H9 (cell line): Measurements from ENCODE around the gene MAD1L1. TPM values are rescaled to one million over a fixed set of nuclear protein-coding genes. Genes with fewer than 3 reads are reported as not detected.
A peak's percentile ranks its signal among the peaks of the same experiment; 100 is the strongest.

ENCODE experiments used
- DNase-seq: peaks from one replicate; pipeline ENCODE4 v3.0.0-alpha.2; 2017
- H2AFZ ChIP-seq: one replicate; pipeline ENCODE4 v1.6.1; 2013; ENCODE audit warnings: mild to moderate bottlenecking, low read length, control low read depth, moderate library complexity
- H2AK5ac ChIP-seq: 2 replicates; pipeline ENCODE4 v1.6.1; 2013; ENCODE audit warnings: low read length, control low read depth, mixed read lengths; ENCODE audit not compliant: insufficient read length
- H2BK120ac ChIP-seq: one replicate; pipeline ENCODE4 v1.6.1; 2013; ENCODE audit warnings: low read depth, mild to moderate bottlenecking, low read length, control low read depth, inconsistent platforms; ENCODE audit not compliant: poor library complexity, severe bottlenecking
- H2BK12ac ChIP-seq: 2 replicates; pipeline ENCODE4 v1.6.1; 2013; ENCODE audit warnings: low read length, control low read depth, mixed read lengths, low read depth; ENCODE audit not compliant: insufficient read length
- H2BK15ac ChIP-seq: 2 replicates; pipeline ENCODE4 v1.6.1; 2013; ENCODE audit warnings: low read depth, low read length, control low read depth
- H2BK20ac ChIP-seq: one replicate; pipeline ENCODE4 v1.6.1; 2013; ENCODE audit warnings: low read depth, mild to moderate bottlenecking, low read length, control low read depth, inconsistent platforms; ENCODE audit not compliant: poor library complexity, severe bottlenecking
- H2BK5ac ChIP-seq: 2 replicates; pipeline ENCODE4 v1.6.1; 2013; ENCODE audit warnings: low read length, control low read depth, mixed read lengths; ENCODE audit not compliant: insufficient read length
- H3K14ac ChIP-seq: 2 replicates; pipeline ENCODE4 v1.6.1; 2013; ENCODE audit warnings: low read length, control low read depth; ENCODE audit not compliant: insufficient read depth
- H3K18ac ChIP-seq: 2 replicates; pipeline ENCODE4 v1.6.1; 2013; ENCODE audit warnings: low read depth, mild to moderate bottlenecking, mixed read lengths, low read length, control low read depth; ENCODE audit not compliant: insufficient read length
- H3K23ac ChIP-seq: 2 replicates; pipeline ENCODE4 v1.6.1; 2013; ENCODE audit warnings: low read length, control low read depth, mixed read lengths, low read depth; ENCODE audit not compliant: insufficient read length
- H3K23me2 ChIP-seq: 2 replicates; pipeline ENCODE4 v1.6.1; 2013; ENCODE audit warnings: low read depth, mild to moderate bottlenecking, mixed read lengths, low read length, control low read depth; ENCODE audit not compliant: insufficient read length, poor library complexity, severe bottlenecking
- H3K27ac ChIP-seq: 2 replicates; pipeline ENCODE4 v1.5.1; 2013; ENCODE audit warnings: low read length, control low read depth, mixed read lengths, low read depth; ENCODE audit not compliant: insufficient read length
- H3K27me3 ChIP-seq: 2 replicates; pipeline ENCODE4 v1.6.1; 2013; ENCODE audit warnings: low read length, control low read depth, inconsistent platforms; ENCODE audit not compliant: insufficient read depth
- H3K4ac ChIP-seq: 2 replicates; pipeline ENCODE4 v1.6.1; 2013; ENCODE audit warnings: low read depth, mild to moderate bottlenecking, control low read depth, inconsistent platforms, low read length, moderate library complexity
- H3K4me1 ChIP-seq: 2 replicates; pipeline ENCODE4 v1.6.1; 2013; ENCODE audit warnings: low read length, control low read depth, inconsistent platforms; ENCODE audit not compliant: insufficient read depth
- H3K4me2 ChIP-seq: 2 replicates; pipeline ENCODE4 v1.6.1; 2013; ENCODE audit warnings: low read length, control low read depth, mixed read lengths; ENCODE audit not compliant: insufficient read length, insufficient read depth
- H3K56ac ChIP-seq: 2 replicates; pipeline ENCODE4 v1.6.1; 2013; ENCODE audit warnings: low read depth, mild to moderate bottlenecking, mixed read lengths, low read length, control low read depth; ENCODE audit not compliant: insufficient read length
- H3K79me1 ChIP-seq: 2 replicates; pipeline ENCODE4 v1.6.1; 2013; ENCODE audit warnings: low read depth, mild to moderate bottlenecking, moderate library complexity, low read length, control low read depth, inconsistent platforms; ENCODE audit not compliant: insufficient read depth, poor library complexity, severe bottlenecking
- H3K79me2 ChIP-seq: 2 replicates; pipeline ENCODE4 v1.6.1; 2013; ENCODE audit warnings: low read length, control low read depth, inconsistent platforms; ENCODE audit not compliant: insufficient read depth
- H3K9ac ChIP-seq: 2 replicates; pipeline ENCODE4 v1.6.1; 2013; ENCODE audit warnings: low read length, control low read depth, mixed read lengths; ENCODE audit not compliant: insufficient read length; ENCODE audit errors: extremely low read depth
- H3K9me3 ChIP-seq: one replicate; pipeline ENCODE4 v1.6.1; 2013; ENCODE audit warnings: low read depth, low read length, inconsistent platforms; ENCODE audit not compliant: control insufficient read depth
- H3T11ph ChIP-seq: one replicate; pipeline ENCODE4 v1.6.1; 2013; ENCODE audit warnings: mild to moderate bottlenecking, low read length, control low read depth, inconsistent platforms
- H4K20me1 ChIP-seq: one replicate; pipeline ENCODE4 v1.6.1; 2013; ENCODE audit not compliant: control insufficient read depth, insufficient read length, insufficient read depth
- H4K5ac ChIP-seq: 2 replicates; pipeline ENCODE4 v1.6.1; 2013; ENCODE audit warnings: low read depth, mild to moderate bottlenecking, mixed read lengths, low read length, control low read depth; ENCODE audit not compliant: insufficient read length
- H4K8ac ChIP-seq: replicated peaks from 2 replicates; pipeline ENCODE4 v1.6.1; 2013; ENCODE audit warnings: low read length, control low read depth, mixed read lengths, low read depth; ENCODE audit not compliant: insufficient read length
- H4K91ac ChIP-seq: 2 replicates; pipeline ENCODE4 v1.6.1; 2013; ENCODE audit warnings: low read depth, mild to moderate bottlenecking, moderate library complexity, mixed read lengths, low read length, control low read depth; ENCODE audit not compliant: insufficient read length
- H3K27ac Mint-ChIP-seq, 3 experiments: 2 replicates in 2 of 3; 3 replicates in 1 of 3; pipeline ENCODE4 v1.8.0; 2020 to 2021; ENCODE audit warnings: mixed read lengths in 3 of 3, mild to moderate bottlenecking in 1 of 3, moderate library complexity in 1 of 3
- H3K27me3 Mint-ChIP-seq: 2 replicates; pipeline ENCODE4 v1.8.0; 2021; ENCODE audit warnings: low read depth, mild to moderate bottlenecking, moderate library complexity, mixed read lengths
- H3K36me3 Mint-ChIP-seq, 3 experiments: 2 replicates in 2 of 3; 3 replicates in 1 of 3; pipeline ENCODE4 v1.8.0; 2020 to 2021; ENCODE audit warnings: low read depth in 3 of 3, mixed read lengths in 3 of 3; ENCODE audit not compliant: insufficient read depth in 1 of 3
- H3K4me1 Mint-ChIP-seq, 2 experiments: 2 replicates each; pipeline ENCODE4 v1.8.0; 2020; ENCODE audit warnings: mixed read lengths in 2 of 2
- H3K4me3 Mint-ChIP-seq, 2 experiments: 2 replicates in 1 of 2; 3 replicates in 1 of 2; pipeline ENCODE4 v1.8.0; 2020 to 2021; ENCODE audit warnings: mild to moderate bottlenecking in 2 of 2, mixed read lengths in 2 of 2, moderate library complexity in 1 of 2
- H3K9me3 Mint-ChIP-seq, 2 experiments: 2 replicates in 1 of 2; 3 replicates in 1 of 2; pipeline ENCODE4 v1.8.0; 2020; ENCODE audit warnings: mild to moderate bottlenecking in 2 of 2, mixed read lengths in 2 of 2, moderate library complexity in 1 of 2
- WGBS: extraction: QIAGEN DNeasy Blood & Tissue Kit; methylation state at CpG from one replicate; pipeline ENCODE4 v1.1.7; 2013; ENCODE audit warnings: missing lambda C conversion rate, low lambda C conversion rate, mixed read lengths; ENCODE audit not compliant: insufficient read length; ENCODE audit errors: extremely low coverage; 5-methylcytosine and 5-hydroxymethylcytosine counted together
- total RNA-seq: library from RNA; stranded (reverse); gene quantifications from 2 replicates; pipeline ENCODE4 v1.2.1, GENCODE V29; 2021
- TF ChIP-seq, protein P1 (sequence below): fragments of 200-600 bp; sonication (generic); conservative IDR thresholded peaks from 3 replicates; pipeline ENCODE4 v1.8.0; 2021; ENCODE audit warnings: antibody characterized with exemption, mild to moderate bottlenecking

Gene MAD1L1
- total RNA-seq, 1 experiment from 2014 or later: 39.0 TPM

DNA sequence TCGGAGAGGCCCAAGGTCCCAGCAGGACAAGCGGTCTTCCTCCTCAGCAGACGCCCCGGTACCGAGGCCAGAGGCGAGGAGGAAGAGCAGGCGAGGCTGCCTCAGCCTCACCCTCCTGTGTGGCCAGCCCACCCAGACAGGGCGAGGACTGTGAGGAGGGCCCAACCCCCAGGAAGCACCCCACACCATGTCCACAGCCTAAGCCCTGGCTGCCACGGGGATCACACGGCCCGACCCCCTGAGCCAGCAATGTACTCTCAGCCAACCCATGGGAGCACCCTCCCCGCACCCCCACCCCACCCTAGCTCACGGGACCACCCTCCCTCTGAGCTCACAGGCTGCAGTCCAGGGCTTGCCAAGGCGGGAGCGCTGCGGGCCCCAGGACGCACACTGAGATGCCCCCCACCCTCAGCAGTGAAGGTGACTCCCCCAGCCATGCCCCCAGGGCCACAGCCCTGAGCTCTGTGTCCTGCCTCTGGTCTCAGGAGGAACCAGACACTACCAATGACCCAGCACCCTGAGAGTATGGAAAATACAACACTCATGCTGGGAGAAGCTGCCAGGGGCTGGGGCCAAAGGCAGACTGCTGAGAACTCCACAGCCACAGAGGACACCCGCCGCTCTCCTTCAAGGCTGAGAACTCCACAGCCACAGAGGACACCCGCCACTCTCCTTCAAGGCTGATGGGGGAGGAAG, 93.6 kb downstream of the MAD1L1 start:
- Histone ChIP-seq H3K9ac (no peak overlapping the region), H3K27me3 (no peaks in the 10 kb centered on the region), H3K4me2 (no peak overlapping the region), H3K23me2 (no peaks in the 10 kb centered on the region), H3K18ac (no peak overlapping the region), H4K91ac (no peak overlapping the region), H3K9me3 (no peaks in the 10 kb centered on the region), H3K79me1 (no peaks in the 10 kb centered on the region), H2BK12ac (no peak overlapping the region), H3T11ph (no peak overlapping the region), H3K79me2 (no peaks in the 10 kb centered on the region), H4K5ac (no peak overlapping the region), H2AFZ (no peak overlapping the region), H3K14ac (no peak overlapping the region; the same call in 1 of the 2 replicates), H3K27ac (no peak overlapping the region), H2BK5ac (no peak overlapping the region), H3K4ac (no peak overlapping the region), H4K8ac (no peak overlapping the region), H3K4me1 (no peaks in the 10 kb centered on the region), H2BK120ac (no peak overlapping the region), H2AK5ac (no peak overlapping the region), H3K56ac (no peak overlapping the region), H2BK15ac (no peak overlapping the region), H2BK20ac (no peak overlapping the region), H3K23ac (no peak overlapping the region), H4K20me1 (no peaks in the 10 kb centered on the region)
- H3K36me3 Mint-ChIP-seq: peaks cover 25 to 34% (median 29%) of the 10 kb centered on the region in 3 experiments
- H3K4me1 Mint-ChIP-seq: no peaks in the 10 kb centered on the region
- peak overlapping the region in 1 of 3 experiments; percentile 49; a peak in 1 of 7 replicates for H3K27ac Mint-ChIP-seq
- TF ChIP-seq, protein P1, sequence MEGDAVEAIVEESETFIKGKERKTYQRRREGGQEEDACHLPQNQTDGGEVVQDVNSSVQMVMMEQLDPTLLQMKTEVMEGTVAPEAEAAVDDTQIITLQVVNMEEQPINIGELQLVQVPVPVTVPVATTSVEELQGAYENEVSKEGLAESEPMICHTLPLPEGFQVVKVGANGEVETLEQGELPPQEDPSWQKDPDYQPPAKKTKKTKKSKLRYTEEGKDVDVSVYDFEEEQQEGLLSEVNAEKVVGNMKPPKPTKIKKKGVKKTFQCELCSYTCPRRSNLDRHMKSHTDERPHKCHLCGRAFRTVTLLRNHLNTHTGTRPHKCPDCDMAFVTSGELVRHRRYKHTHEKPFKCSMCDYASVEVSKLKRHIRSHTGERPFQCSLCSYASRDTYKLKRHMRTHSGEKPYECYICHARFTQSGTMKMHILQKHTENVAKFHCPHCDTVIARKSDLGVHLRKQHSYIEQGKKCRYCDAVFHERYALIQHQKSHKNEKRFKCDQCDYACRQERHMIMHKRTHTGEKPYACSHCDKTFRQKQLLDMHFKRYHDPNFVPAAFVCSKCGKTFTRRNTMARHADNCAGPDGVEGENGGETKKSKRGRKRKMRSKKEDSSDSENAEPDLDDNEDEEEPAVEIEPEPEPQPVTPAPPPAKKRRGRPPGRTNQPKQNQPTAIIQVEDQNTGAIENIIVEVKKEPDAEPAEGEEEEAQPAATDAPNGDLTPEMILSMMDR: no peak
- no peak for DNase-seq
- H3K9me3 Mint-ChIP-seq: no peaks in the 10 kb centered on the region
- H3K4me3 Mint-ChIP-seq: no peak overlapping the region
- no peaks in the 10 kb centered on the region for H3K27me3 Mint-ChIP-seq
- WGBS: no CpG with 5 or more reads among the region's 20 CpGs
